HCT116 (cell line): ENCODE data around the gene MAF. TPM values are rescaled to one million over a fixed set of nuclear protein-coding genes. Genes with fewer than 3 reads are reported as not detected.

Experiments used
- ATAC-seq: fragments of 200-7000 bp; cut with Tn5 transposase; 2 replicates; pipeline ENCODE4 v1.9.1; 2020; ENCODE audit warnings: mild to moderate bottlenecking, moderate library complexity
- BruUV-seq: library from RNA; stranded (reverse); fragments of 400-500 nt; replicated peaks from 2 replicates; lab custom pipeline; 2021; lab: Mats Ljungman, UMichigan
- CTCF ChIA-PET: fragments of 300-600 bp; sonication (Branson Sonifier 250); formaldehyde crosslinking; loops from one replicate; lab custom pipeline; 2021; ENCODE audit warnings: antibody characterized with exemption; lab: Charles Lee
- POLR2A ChIA-PET: fragments of 300-600, 350-600 bp; sonication (Branson Sonifier 250); formaldehyde crosslinking; loops from one replicate; lab custom pipeline; 2021; ENCODE audit warnings: antibody characterized with exemption; lab: Charles Lee
- RAD21 ChIA-PET, 2 experiments: fragments of 300-600 bp; sonication (Branson Sonifier 250); formaldehyde crosslinking; loops; one replicate each; lab custom pipeline; 2023; ENCODE audit warnings: low total read pairs in 2 of 2; ENCODE audit not compliant: uncharacterized antibody in 2 of 2, unreplicated experiment in 2 of 2, low non-redundant PET in 1 of 2; lab: Charles Lee
- DNase-seq: peaks from one replicate; pipeline ENCODE4 v3.0.0-alpha.2; 2010; ENCODE audit warnings: low read depth, low spot score
- H2AFZ ChIP-seq: fragments of 200-600 bp; shearing (Covaris generic), sonication (generic); 2 replicates; pipeline ENCODE4 v1.6.1; 2017; ENCODE audit warnings: low read depth, mixed run types, mixed read lengths, antibody characterized with exemption, low read length; ENCODE audit not compliant: poor library complexity, severe bottlenecking
- H3K27ac ChIP-seq: 2 replicates; pipeline ENCODE4 v1.5.1; 2012; ENCODE audit warnings: low read depth, low read length
- H3K27me3 ChIP-seq: fragments of 200-600 bp; sonication (generic); 2 replicates; pipeline ENCODE4 v1.6.1; 2016; ENCODE audit warnings: mixed run types, low read length, mixed read lengths; ENCODE audit not compliant: insufficient read depth
- H3K36me3 ChIP-seq, 2 experiments: fragments of 200-500 bp in 1 of 2; fragments of 200-600 bp in 1 of 2; sonication (Bioruptor generic) in 1 of 2; sonication (generic) in 1 of 2; 2 replicates each; pipeline versions ENCODE4 v1.5.1 to v1.6.1; 2014 to 2016; ENCODE audit warnings: low read length in 2 of 2, inconsistent platforms in 1 of 2, mixed read lengths in 1 of 2, mixed run types in 1 of 2; ENCODE audit not compliant: insufficient read depth in 2 of 2, control insufficient read depth in 1 of 2
- H3K4me1 ChIP-seq, 2 experiments: fragments of 200-600 bp in 1 of 2; sonication (generic) in 1 of 2; 2 replicates each; pipeline versions ENCODE4 v1.5.1 to v1.6.1; 2012 to 2017; ENCODE audit warnings: low read length in 2 of 2, inconsistent platforms in 1 of 2, mild to moderate bottlenecking in 1 of 2, mixed read lengths in 1 of 2, mixed run types in 1 of 2, moderate library complexity in 1 of 2; ENCODE audit not compliant: insufficient read depth in 2 of 2, control insufficient read depth in 1 of 2
- H3K4me2 ChIP-seq: fragments of 200-600 bp; sonication (generic); 2 replicates; pipeline ENCODE4 v1.6.1; 2017; ENCODE audit warnings: mixed run types, low read length, mixed read lengths
- H3K4me3 ChIP-seq, 2 experiments: fragments of 200-600 bp in 1 of 2; sonication (generic) in 1 of 2; replicated peaks in 1 of 2; 2 replicates each; pipeline ENCODE4 v1.5.1; 2011 to 2016; ENCODE audit warnings: low read length in 2 of 2, control low read depth in 1 of 2, low read depth in 1 of 2, mild to moderate bottlenecking in 1 of 2, mixed read lengths in 1 of 2, mixed run types in 1 of 2
- H3K79me2 ChIP-seq: fragments of 200-600 bp; sonication (generic); 2 replicates; pipeline ENCODE4 v1.6.1; 2017; ENCODE audit warnings: mild to moderate bottlenecking, mixed run types, low read length, moderate library complexity, mixed read lengths; ENCODE audit not compliant: insufficient read depth
- H3K9ac ChIP-seq: fragments of 200-600 bp; sonication (generic); 2 replicates; pipeline ENCODE4 v1.6.1; 2016; ENCODE audit warnings: low read length, mixed read lengths
- H3K9me2 ChIP-seq: fragments of 200-600 bp; sonication (generic), shearing (Covaris generic); 2 replicates; pipeline ENCODE4 v1.6.1; 2017; ENCODE audit warnings: mixed run types, mild to moderate bottlenecking, moderate library complexity; ENCODE audit not compliant: insufficient read depth
- H3K9me3 ChIP-seq, 2 experiments: fragments of 200-500 bp in 1 of 2; fragments of 200-600 bp in 1 of 2; sonication (Bioruptor generic) in 1 of 2; sonication (generic) in 1 of 2; 2 replicates each; pipeline ENCODE4 v1.6.1; 2014 to 2017; ENCODE audit warnings: low read length in 2 of 2, mixed read lengths in 2 of 2, inconsistent platforms in 1 of 2, low read depth in 1 of 2, mild to moderate bottlenecking in 1 of 2, mixed run types in 1 of 2, moderate library complexity in 1 of 2; ENCODE audit not compliant: control insufficient read depth in 1 of 2, insufficient read depth in 1 of 2
- H4K20me1 ChIP-seq: fragments of 200-600 bp; sonication (generic), shearing (Covaris generic); 2 replicates; pipeline ENCODE4 v1.6.1; 2017; ENCODE audit warnings: mixed run types, mild to moderate bottlenecking, moderate library complexity; ENCODE audit not compliant: insufficient read depth
- ATF3 ChIP-seq: IDR thresholded peaks from 2 replicates; pipeline ENCODE4 v1.6.1; 2012
- CBX3 ChIP-seq: IDR thresholded peaks from 2 replicates; pipeline ENCODE4 v1.6.1; 2012; ENCODE audit warnings: low read depth
- CEBPB ChIP-seq: IDR thresholded peaks from 2 replicates; pipeline ENCODE4 v1.6.1; 2012; ENCODE audit warnings: low read depth
- EGR1 ChIP-seq: IDR thresholded peaks from 2 replicates; pipeline ENCODE4 v1.6.1; 2012; ENCODE audit warnings: low read depth
- EZH2 ChIP-seq: fragments of 200-600 bp; sonication (generic); IDR thresholded peaks from 2 replicates; pipeline ENCODE4 v1.6.1; 2017; ENCODE audit warnings: antibody characterized with exemption, mixed run types
- EZH2phosphoT487 ChIP-seq: fragments of 200-600 bp; IDR thresholded peaks from 2 replicates; pipeline ENCODE4 v1.6.1; 2018; ENCODE audit warnings: antibody characterized with exemption, borderline replicate concordance
- POLR2A ChIP-seq: IDR thresholded peaks from 2 replicates; pipeline ENCODE4 v1.7.0; 2011; ENCODE audit warnings: borderline replicate concordance; ENCODE audit not compliant: insufficient read depth, insufficient read length; ENCODE audit errors: extremely low read depth
- SIN3A ChIP-seq: IDR thresholded peaks from 2 replicates; pipeline ENCODE4 v1.6.1; 2012; ENCODE audit warnings: low read depth
- SRF ChIP-seq: IDR thresholded peaks from 2 replicates; pipeline ENCODE4 v1.6.1; 2012; ENCODE audit warnings: low read depth
- TCF7L2 ChIP-seq: IDR thresholded peaks from 2 replicates; pipeline ENCODE4 v1.7.0; 2011; ENCODE audit warnings: borderline replicate concordance, inconsistent platforms; ENCODE audit not compliant: insufficient read depth, insufficient read length; ENCODE audit errors: extremely low read depth
- YY1 ChIP-seq: IDR thresholded peaks from 2 replicates; pipeline ENCODE4 v1.6.1; 2011; ENCODE audit warnings: low read length, low read depth, moderate library complexity, mild to moderate bottlenecking; ENCODE audit not compliant: insufficient replicate concordance; ENCODE audit errors: extremely low read depth
- ZFX ChIP-seq: fragments of 450-650 bp; IDR thresholded peaks from 2 replicates; pipeline ENCODE4 v1.6.1; 2017
- ZNF274 ChIP-seq: fragments of 200-500 bp; sonication (Bioruptor generic); IDR thresholded peaks from 2 replicates; pipeline ENCODE4 v1.6.1; 2014; ENCODE audit warnings: mild to moderate bottlenecking, low read depth, low read length, inconsistent platforms
- intact Hi-C: fragments of 100-400 bp; cut with micrococcal nuclease; formaldehyde crosslinking; loops from 2 replicates; pipeline ENCODE4 v1.10.0; 2022
- total RNA-seq: library from RNA; stranded (reverse); gene quantifications from one replicate; pipeline ENCODE4 v1.2.1, GENCODE V29; 2021; ENCODE audit not compliant: unreplicated experiment
- TF ChIP-seq, protein P1 (sequence below): IDR thresholded peaks from 2 replicates; pipeline ENCODE4 v1.6.1; 2012; ENCODE audit warnings: low read depth

The MAF gene
- total RNA-seq, 1 experiment from 2014 or later = 0.27 TPM

GRCh38 chr16:79593074-79593531, 7.4 kb downstream of the MAF start:
- no peaks in the 10 kb centered on the region for H3K36me3 ChIP-seq
- peaks cover 25 to 53% of the 10 kb centered on the region in 2 experiments; a peak in 2 of 4 replicates for H3K9me3 ChIP-seq
- ChIA-PET CTCF (no interaction called here), POLR2A (no interaction called here), RAD21 (no interaction called here)
- no peaks in the 10 kb centered on the region for H3K79me2 ChIP-seq
- no peaks in the 10 kb centered on the region for H3K9me2 ChIP-seq
- no TSS peak for BruUV-seq
- ATAC-seq = no peak
- no peaks in the 10 kb centered on the region for H3K27me3 ChIP-seq
- intact Hi-C loops = no loop called here
- H4K20me1 ChIP-seq = no peaks in the 10 kb centered on the region
- H3K4me1 ChIP-seq = no peaks in the 10 kb centered on the region
- H3K9ac ChIP-seq = no peak overlapping the region
- no peak for DNase-seq
- TF ChIP-seq POLR2A = no peak
- TF ChIP-seq EZH2 = no peak
- no peak for TF ChIP-seq CEBPB
- no peak for TF ChIP-seq TCF7L2
- no peak for TF ChIP-seq ATF3
- TF ChIP-seq, protein P1, sequence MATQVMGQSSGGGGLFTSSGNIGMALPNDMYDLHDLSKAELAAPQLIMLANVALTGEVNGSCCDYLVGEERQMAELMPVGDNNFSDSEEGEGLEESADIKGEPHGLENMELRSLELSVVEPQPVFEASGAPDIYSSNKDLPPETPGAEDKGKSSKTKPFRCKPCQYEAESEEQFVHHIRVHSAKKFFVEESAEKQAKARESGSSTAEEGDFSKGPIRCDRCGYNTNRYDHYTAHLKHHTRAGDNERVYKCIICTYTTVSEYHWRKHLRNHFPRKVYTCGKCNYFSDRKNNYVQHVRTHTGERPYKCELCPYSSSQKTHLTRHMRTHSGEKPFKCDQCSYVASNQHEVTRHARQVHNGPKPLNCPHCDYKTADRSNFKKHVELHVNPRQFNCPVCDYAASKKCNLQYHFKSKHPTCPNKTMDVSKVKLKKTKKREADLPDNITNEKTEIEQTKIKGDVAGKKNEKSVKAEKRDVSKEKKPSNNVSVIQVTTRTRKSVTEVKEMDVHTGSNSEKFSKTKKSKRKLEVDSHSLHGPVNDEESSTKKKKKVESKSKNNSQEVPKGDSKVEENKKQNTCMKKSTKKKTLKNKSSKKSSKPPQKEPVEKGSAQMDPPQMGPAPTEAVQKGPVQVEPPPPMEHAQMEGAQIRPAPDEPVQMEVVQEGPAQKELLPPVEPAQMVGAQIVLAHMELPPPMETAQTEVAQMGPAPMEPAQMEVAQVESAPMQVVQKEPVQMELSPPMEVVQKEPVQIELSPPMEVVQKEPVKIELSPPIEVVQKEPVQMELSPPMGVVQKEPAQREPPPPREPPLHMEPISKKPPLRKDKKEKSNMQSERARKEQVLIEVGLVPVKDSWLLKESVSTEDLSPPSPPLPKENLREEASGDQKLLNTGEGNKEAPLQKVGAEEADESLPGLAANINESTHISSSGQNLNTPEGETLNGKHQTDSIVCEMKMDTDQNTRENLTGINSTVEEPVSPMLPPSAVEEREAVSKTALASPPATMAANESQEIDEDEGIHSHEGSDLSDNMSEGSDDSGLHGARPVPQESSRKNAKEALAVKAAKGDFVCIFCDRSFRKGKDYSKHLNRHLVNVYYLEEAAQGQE = no peak
- no peak for TF ChIP-seq EGR1
- TF ChIP-seq EZH2phosphoT487 = no peak
- TF ChIP-seq ZFX = no peak
- no peak for TF ChIP-seq CBX3
- no peak for TF ChIP-seq YY1
- no peak for TF ChIP-seq ZNF274
- TF ChIP-seq SRF = no peak
- TF ChIP-seq SIN3A = no peak
- H3K27ac ChIP-seq = no peak overlapping the region
- no peak overlapping the region for H3K4me2 ChIP-seq
- no peak overlapping the region for H2AFZ ChIP-seq
- no peak overlapping the region for H3K4me3 ChIP-seq
